ENCODE data around the gene FBXO8. TPM values are rescaled to one million over a fixed set of nuclear protein-coding genes. Genes with fewer than 3 reads are reported as not detected.

Gene FBXO8
- polyA plus RNA-seq, 1 of the 3 experiments (the other 2 are of a cell fraction), result 16.0 TPM

GRCh38 chr4:174215961-174216680 lies 67.3 kb downstream of the FBXO8 start (continued):
- TF ChIP-seq USF2 (IDR thresholded peaks at IDR 0.05; ENCODE audit: borderline replicate concordance, low read depth, low read length) (no peak), TEAD4 (IDR thresholded peaks at IDR 0.05; ENCODE audit: borderline replicate concordance, insufficient read depth) (no peak), REST (IDR thresholded peaks at IDR 0.05; ENCODE audit: low read depth, low read length) (no peak), FOXM1 (IDR thresholded peaks at IDR 0.05; ENCODE audit: low read depth) (no peak), CHD2 (IDR thresholded peaks at IDR 0.05; ENCODE audit: low read length, partially characterized antibody) (peak; percentile 45)

GRCh38 chr4:174215057-174215456 lies 68.4 kb downstream of the FBXO8 start:
- H4K20me1 ChIP-seq (ENCODE audit: insufficient read depth), result no peaks in the 10 kb centered on the region
- CTCF ChIA-PET, result interaction anchor here (3.8 kb wide), 1 partner anchor 45 kb away, joined by 17 read pairs; no protein-coding TSS in a partner anchor

More at GRCh38 chr4:174215057-174215456, 68.4 kb downstream of the FBXO8 start:
- whole genome bisulfite sequencing (ENCODE audit: low lambda C conversion rate), result 87% methylated on average over 5 of the region's 5 CpGs
- Histone ChIP-seq H3K9me3 (no peaks in the 10 kb centered on the region), H3K9ac (no peak overlapping the region), H3K27me3 (ENCODE audit: insufficient read depth) (no peaks in the 10 kb centered on the region), H3K4me2 (no peak overlapping the region), H3K4me3 (ENCODE audit: low read depth in 2 of 2, low read length in 1 of 2) (no peak overlapping the region), H3F3A (replicated peaks; ENCODE audit: insufficient read depth) (peaks cover 9% of the 10 kb centered on the region), H2AFZ (ENCODE audit: low read depth) (no peak overlapping the region), H3K4me1 (ENCODE audit: control insufficient read depth in 1 of 2, insufficient read depth in 2 of 2, low read depth in 1 of 2, low read length in 1 of 2) (peaks cover 17 to 31% of the 10 kb centered on the region in 2 experiments; a peak in 3 of 4 replicates), H3K79me2 (ENCODE audit: insufficient read depth) (no peaks in the 10 kb centered on the region), H3K27ac (ENCODE audit: low read depth in 2 of 2, low read length in 1 of 2) (peak overlapping the region in 1 of 2 experiments; percentile 92; a peak in 2 of 4 replicates), H3K9me2 (no peaks in the 10 kb centered on the region), H3K36me3 (replicated peaks in 1 of 2; ENCODE audit: control insufficient read depth in 1 of 2, insufficient read depth in 2 of 2, low read length in 1 of 2) (no peaks in the 10 kb centered on the region)
- TF ChIP-seq TAF1 (IDR thresholded peaks at IDR 0.05; ENCODE audit: borderline replicate concordance, low read depth, low read length) (no peak), CHD2 (IDR thresholded peaks at IDR 0.05; ENCODE audit: low read length, partially characterized antibody) (no peak), REST (IDR thresholded peaks at IDR 0.05; ENCODE audit: low read depth, low read length) (no peak), CTCF (IDR thresholded peaks at IDR 0.05) (no peak), RXRA (IDR thresholded peaks at IDR 0.05; ENCODE audit: borderline replicate concordance, low read depth) (no peak), RFX5 (IDR thresholded peaks at IDR 0.05; ENCODE audit: low read length) (no peak), NRF1 (IDR thresholded peaks at IDR 0.05; ENCODE audit: low read depth, low read length) (no peak), FOXJ3 (CRISPR knock-in tag; IDR thresholded peaks at IDR 0.05) (no peak), RAD21 (IDR thresholded peaks at IDR 0.05; ENCODE audit: low read length) (no peak), MXI1 (IDR thresholded peaks at IDR 0.05; ENCODE audit: low read depth, low read length) (no peak), MEF2A (IDR thresholded peaks at IDR 0.05; ENCODE audit: borderline replicate concordance, low read depth) (no peak), SMC3 (IDR thresholded peaks at IDR 0.05; ENCODE audit: low read depth, low read length) (no peak), ELF1 (IDR thresholded peaks at IDR 0.05) (no peak), SIN3A (IDR thresholded peaks at IDR 0.05; ENCODE audit: borderline replicate concordance, low read depth, low read length) (no peak), EP300 (IDR thresholded peaks at IDR 0.05; ENCODE audit: borderline replicate concordance in 1 of 2, low read depth in 1 of 2, low read length in 1 of 2) (no peak), TEAD4 (IDR thresholded peaks at IDR 0.05; ENCODE audit: borderline replicate concordance, insufficient read depth) (no peak), GABPA (IDR thresholded peaks at IDR 0.05; ENCODE audit: low read depth) (no peak)
- POLR2A ChIA-PET, result interaction anchor here (1.2 kb wide), 1 partner anchor 11 kb away, joined by 4 read pairs; no protein-coding TSS in a partner anchor
- no peak for DNase-seq
